Fibroblast of pulmonary artery (primary cell): ENCODE results near the gene MRPL23.

Experiments
- DNase-seq: peaks from one replicate; pipeline ENCODE4 v3.0.0-alpha.2; 2010; ENCODE audit warnings: low read depth
- H3K4me3 ChIP-seq: replicated peaks from 2 replicates; pipeline ENCODE4 v1.5.1; 2011; ENCODE audit warnings: low read depth, mild to moderate bottlenecking, control low read depth, low read length, moderate library complexity
- TF ChIP-seq, protein P1 (sequence below): IDR thresholded peaks from 2 replicates; pipeline ENCODE4 v1.5.1; 2011; ENCODE audit warnings: mild to moderate bottlenecking, control low read depth, low read length, inconsistent platforms; ENCODE audit errors: missing control alignments

MRPL23 gene

DNA sequence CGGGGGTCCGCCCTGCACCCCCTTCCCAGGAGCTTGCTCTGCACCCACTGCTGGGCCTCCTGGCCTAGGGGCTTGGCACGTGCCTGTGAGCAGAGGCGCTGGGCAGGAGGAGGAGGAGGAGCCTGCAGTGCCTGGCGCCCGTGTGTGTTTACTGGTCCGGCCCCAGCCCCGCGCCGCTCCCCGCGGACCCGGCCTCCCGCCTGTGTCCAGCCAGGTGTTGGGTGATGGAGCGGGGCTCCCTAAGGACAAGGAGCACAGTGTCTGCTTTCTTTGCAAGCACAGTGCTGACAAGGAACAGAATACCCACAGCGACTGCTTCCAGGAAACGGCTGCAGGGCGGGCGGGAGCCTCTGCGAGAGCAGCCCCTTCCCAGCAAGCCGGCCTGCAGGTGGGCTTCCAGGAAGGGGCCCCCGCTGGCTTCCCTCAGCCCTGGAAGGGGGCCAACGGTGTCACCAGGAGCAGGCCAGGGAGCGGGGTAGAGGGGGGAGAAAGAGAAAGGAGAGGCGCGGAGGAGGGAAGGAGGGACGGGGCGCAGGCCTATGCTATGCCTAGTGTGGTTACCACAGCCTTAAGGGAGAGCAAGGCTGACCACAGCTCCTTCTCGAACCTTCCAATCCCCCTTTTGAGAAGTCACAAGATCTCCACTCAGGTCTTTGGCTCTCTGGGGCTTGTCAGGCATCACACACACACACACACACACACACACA lies 43.9 kb downstream of the MRPL23 start:
- TF ChIP-seq, protein P1, sequence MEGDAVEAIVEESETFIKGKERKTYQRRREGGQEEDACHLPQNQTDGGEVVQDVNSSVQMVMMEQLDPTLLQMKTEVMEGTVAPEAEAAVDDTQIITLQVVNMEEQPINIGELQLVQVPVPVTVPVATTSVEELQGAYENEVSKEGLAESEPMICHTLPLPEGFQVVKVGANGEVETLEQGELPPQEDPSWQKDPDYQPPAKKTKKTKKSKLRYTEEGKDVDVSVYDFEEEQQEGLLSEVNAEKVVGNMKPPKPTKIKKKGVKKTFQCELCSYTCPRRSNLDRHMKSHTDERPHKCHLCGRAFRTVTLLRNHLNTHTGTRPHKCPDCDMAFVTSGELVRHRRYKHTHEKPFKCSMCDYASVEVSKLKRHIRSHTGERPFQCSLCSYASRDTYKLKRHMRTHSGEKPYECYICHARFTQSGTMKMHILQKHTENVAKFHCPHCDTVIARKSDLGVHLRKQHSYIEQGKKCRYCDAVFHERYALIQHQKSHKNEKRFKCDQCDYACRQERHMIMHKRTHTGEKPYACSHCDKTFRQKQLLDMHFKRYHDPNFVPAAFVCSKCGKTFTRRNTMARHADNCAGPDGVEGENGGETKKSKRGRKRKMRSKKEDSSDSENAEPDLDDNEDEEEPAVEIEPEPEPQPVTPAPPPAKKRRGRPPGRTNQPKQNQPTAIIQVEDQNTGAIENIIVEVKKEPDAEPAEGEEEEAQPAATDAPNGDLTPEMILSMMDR, result no peak
- DNase-seq, result no peak
- H3K4me3 ChIP-seq, result no peak overlapping the region

DNA sequence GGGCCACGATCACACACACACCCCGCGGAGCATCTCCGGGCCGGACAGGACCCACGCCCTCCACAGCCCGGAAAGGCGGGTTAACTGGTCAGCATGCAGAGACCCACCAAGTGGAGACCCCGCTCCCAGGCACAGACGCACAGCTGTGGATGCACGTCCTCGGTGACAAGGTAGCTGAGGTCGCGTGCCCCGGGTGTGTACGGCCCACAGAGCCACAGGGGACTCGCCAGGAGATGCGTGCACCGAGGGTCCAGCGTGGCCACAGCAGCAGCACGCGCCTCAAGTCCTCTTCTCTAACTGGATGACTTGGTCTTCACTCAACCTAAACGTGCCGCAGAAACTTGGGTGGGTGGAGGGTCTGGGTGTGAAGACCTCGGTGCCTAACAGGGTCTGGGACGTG lies 45.0 kb downstream of the MRPL23 start:
- DNase-seq, result no peak
- TF ChIP-seq, protein P1, result no peak
- no peak overlapping the region for H3K4me3 ChIP-seq

DNA sequence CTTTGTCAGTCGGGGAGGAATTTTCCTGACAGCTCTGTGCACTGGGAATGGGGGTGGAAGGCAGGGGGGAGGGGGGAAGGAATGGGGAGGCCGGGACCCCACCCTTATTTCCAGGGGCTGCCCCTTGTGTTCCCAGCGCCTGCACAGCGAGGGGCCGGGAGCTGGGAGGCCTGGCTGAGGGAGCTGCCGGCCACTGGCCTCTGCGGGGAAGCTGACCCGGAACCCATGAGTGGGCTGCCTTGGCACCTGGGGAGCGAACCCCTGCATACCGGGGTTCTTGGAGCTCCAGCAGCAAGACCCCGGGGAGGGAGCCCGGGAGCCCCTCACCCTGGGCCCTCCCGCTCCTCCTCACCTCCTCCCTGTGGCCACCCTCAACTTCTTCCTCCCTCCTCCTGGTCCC lies 47.0 kb downstream of the MRPL23 start:
- no peak for DNase-seq
- TF ChIP-seq, protein P1, result no peak
- H3K4me3 ChIP-seq, result no peak overlapping the region

DNA sequence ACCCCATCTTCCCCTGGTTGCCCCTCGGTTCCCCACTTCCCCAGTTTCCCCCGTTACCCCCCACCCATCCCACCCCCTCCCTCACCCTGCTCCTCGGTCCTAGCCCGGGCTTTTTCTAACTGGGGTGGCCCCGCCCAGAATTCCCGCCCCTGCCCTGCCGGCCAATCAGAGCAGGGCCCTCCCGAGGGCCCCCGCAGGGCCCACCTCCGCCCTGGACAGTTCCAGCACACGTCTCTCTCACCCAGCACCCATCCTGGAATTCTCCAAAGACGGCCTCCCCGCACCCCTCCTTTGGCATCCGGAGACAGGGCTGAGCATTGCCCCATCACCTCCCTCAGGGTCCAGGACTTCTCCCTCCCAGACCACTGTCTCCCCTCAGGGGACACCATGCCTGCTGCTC lies 50.6 kb downstream of the MRPL23 start, which contains the start of gene H19:
Gene H19 (minus strand): TSS at position 88 of the 400 bp plus-strand sequence.
- no peak within 1 kb of the TSS for H3K4me3 ChIP-seq
- TF ChIP-seq, protein P1, result no peak
- DNase-seq, result no peak

DNA sequence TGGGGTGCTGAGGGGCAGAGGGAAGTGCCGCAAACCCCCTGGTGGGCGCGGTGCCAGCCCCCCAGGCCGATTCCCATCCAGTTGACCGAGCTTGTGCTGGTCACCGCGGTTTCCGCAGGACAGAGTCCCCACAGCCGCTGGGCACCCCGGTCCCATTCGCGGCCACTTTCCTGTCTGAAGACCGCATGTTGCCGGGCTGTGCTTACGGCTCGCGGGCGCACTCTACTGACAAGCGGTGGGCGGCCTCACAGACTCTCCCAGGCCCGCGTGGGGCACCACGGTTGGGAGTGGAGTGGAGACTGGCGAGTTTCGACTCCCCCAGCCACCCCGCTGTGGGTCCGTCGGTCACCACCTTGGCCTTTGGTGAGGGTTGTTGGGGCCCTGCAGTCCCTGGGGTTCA lies 51.2 kb downstream of the MRPL23 start:
- TF ChIP-seq, protein P1, result no peak
- no peak for DNase-seq
- H3K4me3 ChIP-seq, result no peak overlapping the region

DNA sequence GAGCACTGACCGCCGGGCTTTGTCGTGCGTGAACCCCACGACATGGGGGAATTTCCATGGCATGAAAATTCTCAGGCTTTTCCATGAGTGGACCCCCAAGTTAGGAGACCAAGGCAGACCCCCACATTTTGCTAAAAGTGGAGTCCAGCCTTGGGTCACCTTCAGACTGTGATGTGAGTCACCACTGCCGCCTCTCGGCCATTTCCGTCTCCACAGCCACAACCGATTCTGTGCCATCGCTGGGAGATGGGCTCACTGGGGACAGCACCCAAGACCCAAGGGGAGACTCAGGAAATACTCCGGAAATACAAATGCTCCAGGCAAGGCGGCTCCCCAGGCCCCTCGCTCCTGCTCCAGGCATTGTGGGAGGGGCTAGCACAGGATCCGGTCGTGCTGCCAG lies 51.7 kb downstream of the MRPL23 start:
- no peak for DNase-seq
- TF ChIP-seq, protein P1, result no peak
- no peak overlapping the region for H3K4me3 ChIP-seq

DNA sequence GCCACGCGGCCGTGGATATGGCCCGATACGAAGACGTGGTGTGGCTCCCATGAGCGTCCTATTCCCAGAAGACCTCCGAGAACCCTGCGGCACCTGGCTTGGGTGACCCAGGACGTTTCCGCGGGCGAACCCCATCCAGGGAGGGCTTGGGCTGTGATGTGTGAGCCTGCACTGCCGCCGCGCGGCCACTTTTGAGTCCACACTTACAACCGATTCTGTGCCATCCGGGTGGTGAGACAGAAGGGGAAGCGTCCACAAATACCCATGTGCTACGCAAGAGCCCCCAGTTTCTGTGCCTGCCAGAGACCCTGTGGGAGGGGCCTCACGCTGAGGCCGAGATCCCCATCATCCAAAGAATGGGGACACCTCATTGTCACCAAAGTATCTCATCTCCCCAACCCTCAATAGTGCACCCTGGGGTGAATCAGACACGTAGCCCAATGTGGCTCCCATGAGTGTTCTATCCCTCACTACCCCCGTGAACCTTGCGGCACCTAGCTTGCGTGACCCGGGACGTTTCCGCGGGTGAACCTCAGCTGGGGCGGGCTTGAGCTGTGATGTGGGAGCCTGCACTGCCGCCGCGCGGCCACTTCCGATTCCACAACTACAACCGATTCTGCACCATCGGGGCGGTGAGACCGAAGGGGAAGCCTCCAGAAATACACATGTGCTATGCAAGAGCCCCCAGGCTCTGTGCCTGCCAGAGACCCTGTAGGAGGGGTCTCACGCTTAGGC lies 55.1 kb downstream of the MRPL23 start:
- TF ChIP-seq, protein P1, result no peak
- no peak overlapping the region for H3K4me3 ChIP-seq
- DNase-seq, result no peak
